ENCODE results near the gene NCOA7. TPM values are rescaled to one million over a fixed set of nuclear protein-coding genes. Genes with fewer than 3 reads are reported as not detected.

Gene NCOA7
- polyA plus RNA-seq, 1 of the 3 experiments (the other 2 are of a cell fraction) = 16.3 TPM

- Histone ChIP-seq H3F3A (replicated peaks; ENCODE audit: insufficient read depth) (no peaks in the 10 kb centered on the region), H3K4me1 (ENCODE audit: control insufficient read depth in 1 of 2, insufficient read depth in 2 of 2, low read depth in 1 of 2, low read length in 1 of 2) (peaks cover 0 to 11% of the 10 kb centered on the region in 2 experiments; a peak in 2 of 4 replicates), H3K9ac (no peak overlapping the region), H3K27me3 (ENCODE audit: insufficient read depth) (no peaks in the 10 kb centered on the region), H3K36me3 (replicated peaks in 1 of 2; ENCODE audit: control insufficient read depth in 1 of 2, insufficient read depth in 2 of 2, low read length in 1 of 2) (peaks cover 32 to 76% of the 10 kb centered on the region in 2 experiments), H3K79me2 (ENCODE audit: insufficient read depth) (no peaks in the 10 kb centered on the region), H3K4me3 (ENCODE audit: low read depth in 2 of 2, low read length in 1 of 2) (no peak overlapping the region), H4K20me1 (ENCODE audit: insufficient read depth) (no peaks in the 10 kb centered on the region), H3K27ac (ENCODE audit: low read depth in 2 of 2, low read length in 1 of 2) (no peak overlapping the region), H3K9me3 (no peaks in the 10 kb centered on the region), H3K4me2 (no peak overlapping the region), H2AFZ (ENCODE audit: low read depth) (no peak overlapping the region), H3K9me2 (no peaks in the 10 kb centered on the region)
- no peak for DNase-seq
- TF ChIP-seq TEAD4 (IDR thresholded peaks at IDR 0.05; ENCODE audit: borderline replicate concordance, insufficient read depth) = no peak
- TF ChIP-seq MXI1 (IDR thresholded peaks at IDR 0.05; ENCODE audit: low read depth, low read length) = no peak
- no peak for TF ChIP-seq RFX5 (IDR thresholded peaks at IDR 0.05; ENCODE audit: low read length)
- TF ChIP-seq SMC3 (IDR thresholded peaks at IDR 0.05; ENCODE audit: low read depth, low read length) = no peak
- no peak for TF ChIP-seq FOXJ3 (CRISPR knock-in tag; IDR thresholded peaks at IDR 0.05)
- TF ChIP-seq FOXM1 (IDR thresholded peaks at IDR 0.05; ENCODE audit: low read depth) = no peak
- no peak for TF ChIP-seq CTCF (IDR thresholded peaks at IDR 0.05)
- TF ChIP-seq ELF1 (IDR thresholded peaks at IDR 0.05) = no peak
- TF ChIP-seq, protein P1, sequence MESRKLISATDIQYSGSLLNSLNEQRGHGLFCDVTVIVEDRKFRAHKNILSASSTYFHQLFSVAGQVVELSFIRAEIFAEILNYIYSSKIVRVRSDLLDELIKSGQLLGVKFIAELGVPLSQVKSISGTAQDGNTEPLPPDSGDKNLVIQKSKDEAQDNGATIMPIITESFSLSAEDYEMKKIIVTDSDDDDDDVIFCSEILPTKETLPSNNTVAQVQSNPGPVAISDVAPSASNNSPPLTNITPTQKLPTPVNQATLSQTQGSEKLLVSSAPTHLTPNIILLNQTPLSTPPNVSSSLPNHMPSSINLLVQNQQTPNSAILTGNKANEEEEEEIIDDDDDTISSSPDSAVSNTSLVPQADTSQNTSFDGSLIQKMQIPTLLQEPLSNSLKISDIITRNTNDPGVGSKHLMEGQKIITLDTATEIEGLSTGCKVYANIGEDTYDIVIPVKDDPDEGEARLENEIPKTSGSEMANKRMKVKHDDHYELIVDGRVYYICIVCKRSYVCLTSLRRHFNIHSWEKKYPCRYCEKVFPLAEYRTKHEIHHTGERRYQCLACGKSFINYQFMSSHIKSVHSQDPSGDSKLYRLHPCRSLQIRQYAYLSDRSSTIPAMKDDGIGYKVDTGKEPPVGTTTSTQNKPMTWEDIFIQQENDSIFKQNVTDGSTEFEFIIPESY (IDR thresholded peaks at IDR 0.05; ENCODE audit: borderline replicate concordance, low read depth) = no peak
- no peak for TF ChIP-seq FOSL2 (IDR thresholded peaks at IDR 0.05; ENCODE audit: borderline replicate concordance, low read depth)
- TF ChIP-seq, protein P2, sequence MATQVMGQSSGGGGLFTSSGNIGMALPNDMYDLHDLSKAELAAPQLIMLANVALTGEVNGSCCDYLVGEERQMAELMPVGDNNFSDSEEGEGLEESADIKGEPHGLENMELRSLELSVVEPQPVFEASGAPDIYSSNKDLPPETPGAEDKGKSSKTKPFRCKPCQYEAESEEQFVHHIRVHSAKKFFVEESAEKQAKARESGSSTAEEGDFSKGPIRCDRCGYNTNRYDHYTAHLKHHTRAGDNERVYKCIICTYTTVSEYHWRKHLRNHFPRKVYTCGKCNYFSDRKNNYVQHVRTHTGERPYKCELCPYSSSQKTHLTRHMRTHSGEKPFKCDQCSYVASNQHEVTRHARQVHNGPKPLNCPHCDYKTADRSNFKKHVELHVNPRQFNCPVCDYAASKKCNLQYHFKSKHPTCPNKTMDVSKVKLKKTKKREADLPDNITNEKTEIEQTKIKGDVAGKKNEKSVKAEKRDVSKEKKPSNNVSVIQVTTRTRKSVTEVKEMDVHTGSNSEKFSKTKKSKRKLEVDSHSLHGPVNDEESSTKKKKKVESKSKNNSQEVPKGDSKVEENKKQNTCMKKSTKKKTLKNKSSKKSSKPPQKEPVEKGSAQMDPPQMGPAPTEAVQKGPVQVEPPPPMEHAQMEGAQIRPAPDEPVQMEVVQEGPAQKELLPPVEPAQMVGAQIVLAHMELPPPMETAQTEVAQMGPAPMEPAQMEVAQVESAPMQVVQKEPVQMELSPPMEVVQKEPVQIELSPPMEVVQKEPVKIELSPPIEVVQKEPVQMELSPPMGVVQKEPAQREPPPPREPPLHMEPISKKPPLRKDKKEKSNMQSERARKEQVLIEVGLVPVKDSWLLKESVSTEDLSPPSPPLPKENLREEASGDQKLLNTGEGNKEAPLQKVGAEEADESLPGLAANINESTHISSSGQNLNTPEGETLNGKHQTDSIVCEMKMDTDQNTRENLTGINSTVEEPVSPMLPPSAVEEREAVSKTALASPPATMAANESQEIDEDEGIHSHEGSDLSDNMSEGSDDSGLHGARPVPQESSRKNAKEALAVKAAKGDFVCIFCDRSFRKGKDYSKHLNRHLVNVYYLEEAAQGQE (IDR thresholded peaks at IDR 0.05; ENCODE audit: low read depth, low read length) = no peak
- TF ChIP-seq IRF3 (IDR thresholded peaks at IDR 0.05; ENCODE audit: low read depth, low read length) = no peak
- no peak for TF ChIP-seq YY1 (IDR thresholded peaks at IDR 0.05; ENCODE audit: low read depth)
- TF ChIP-seq USF2 (IDR thresholded peaks at IDR 0.05; ENCODE audit: borderline replicate concordance, low read depth, low read length) = no peak
- no peak for TF ChIP-seq POLR2AphosphoS5 (IDR thresholded peaks at IDR 0.05; ENCODE audit: low read depth, low read length)
- no peak for TF ChIP-seq PBX3 (IDR thresholded peaks at IDR 0.05)
- 67% methylated on average over 4 of the region's 4 CpGs for WGBS (ENCODE audit: low lambda C conversion rate)
- CTCF ChIA-PET = interaction anchor here (0.7 to 4.2 kb wide), 6 partner anchors 17 to 132 kb away, joined by 3 to 18 read pairs (median 3); partner anchors contain the start of gene HINT3
- POLR2A ChIA-PET = interaction anchor here (0.8 kb wide), 1 partner anchor 133 kb away, joined by 4 read pairs; the partner anchor contains the start of gene NCOA7
Observed at GRCh38 chr6:125923366-125923877, 132.7 kb downstream of the NCOA7 start.

Measured in SK-N-SH (cell line).